GM23338 (cell line): ENCODE measurements around the gene PSPN. TPM values are rescaled to one million over a fixed set of nuclear protein-coding genes. Genes with fewer than 3 reads are reported as not detected.
A peak's percentile ranks its signal among the peaks of the same experiment; 100 is the strongest.

ENCODE experiments used
- ATAC-seq: fragments of 200-7000 bp; cut with Tn5 transposase; 3 replicates; pipeline ENCODE4 v1.9.1; 2020
- DNase-seq: peaks from one replicate; pipeline ENCODE4 v3.0.0-alpha.2; 2015; ENCODE audit warnings: low spot score
- H2AFZ ChIP-seq: fragments of 200-600 bp; sonication (generic); 2 replicates; pipeline ENCODE4 v1.8.0; 2016; ENCODE audit warnings: antibody characterized with exemption, mild to moderate bottlenecking, moderate library complexity
- H3F3A ChIP-seq: fragments of 200-600 bp; sonication (generic); replicated peaks from 2 replicates; pipeline ENCODE4 v1.8.0; 2017; ENCODE audit warnings: antibody characterized with exemption, mixed run types, low read depth
- H3K27ac ChIP-seq: fragments of 200-600 bp; sonication (generic); 2 replicates; pipeline ENCODE4 v1.6.1; 2016; ENCODE audit warnings: low read depth
- H3K27me3 ChIP-seq: fragments of 200-600 bp; sonication (generic); 2 replicates; pipeline ENCODE4 v1.8.0; 2016; ENCODE audit warnings: mild to moderate bottlenecking, mixed run types, moderate library complexity; ENCODE audit not compliant: insufficient read depth
- H3K36me3 ChIP-seq: fragments of 200-600 bp; sonication (generic); 2 replicates; pipeline ENCODE4 v1.8.0; 2016; ENCODE audit warnings: mild to moderate bottlenecking; ENCODE audit not compliant: insufficient read depth
- H3K4me1 ChIP-seq: fragments of 200-600 bp; sonication (generic); 2 replicates; pipeline ENCODE4 v1.8.0; 2016; ENCODE audit warnings: mild to moderate bottlenecking, moderate library complexity; ENCODE audit not compliant: insufficient read depth
- H3K4me2 ChIP-seq: fragments of 200-600 bp; sonication (generic); 2 replicates; pipeline ENCODE4 v1.7.1; 2017; ENCODE audit warnings: mixed run types
- H3K4me3 ChIP-seq: fragments of 200-600 bp; sonication (generic); 2 replicates; pipeline ENCODE4 v1.6.1; 2016; ENCODE audit warnings: mixed run types
- H3K79me2 ChIP-seq: fragments of 200-600 bp; sonication (generic); replicated peaks from 2 replicates; pipeline ENCODE4 v1.8.0; 2017; ENCODE audit warnings: mild to moderate bottlenecking; ENCODE audit not compliant: insufficient read depth
- H3K9me2 ChIP-seq: fragments of 200-600 bp; sonication (generic); 2 replicates; pipeline ENCODE4 v1.8.0; 2017; ENCODE audit not compliant: insufficient read depth
- H4K20me1 ChIP-seq: fragments of 200-600 bp; sonication (generic); replicated peaks from 2 replicates; pipeline ENCODE4 v1.8.0; 2017; ENCODE audit warnings: mild to moderate bottlenecking; ENCODE audit not compliant: insufficient read depth
- H3K27ac Mint-ChIP-seq: 2 replicates; pipeline ENCODE4 v1.8.0; 2020; ENCODE audit warnings: inconsistent platforms, mild to moderate bottlenecking, moderate library complexity, mixed read lengths
- H3K27me3 Mint-ChIP-seq: 3 replicates; pipeline ENCODE4 v1.8.0; 2022; ENCODE audit warnings: low read depth, mild to moderate bottlenecking, moderate library complexity, mixed read lengths, inconsistent platforms; ENCODE audit not compliant: insufficient read depth, poor library complexity
- H3K36me3 Mint-ChIP-seq: 3 replicates; pipeline ENCODE4 v1.8.0; 2021; ENCODE audit warnings: low read depth, mild to moderate bottlenecking, inconsistent platforms, moderate library complexity, mixed read lengths
- H3K4me1 Mint-ChIP-seq: 3 replicates; pipeline ENCODE4 v1.8.0; 2020; ENCODE audit warnings: mild to moderate bottlenecking, inconsistent platforms, mixed read lengths
- H3K4me3 Mint-ChIP-seq: 3 replicates; pipeline ENCODE4 v1.8.0; 2021; ENCODE audit warnings: moderate library complexity, mild to moderate bottlenecking, inconsistent platforms, mixed read lengths
- H3K9me3 Mint-ChIP-seq: 3 replicates; pipeline ENCODE4 v1.8.0; 2020; ENCODE audit warnings: moderate library complexity, mild to moderate bottlenecking, inconsistent platforms, mixed read lengths
- CREB1 ChIP-seq: fragments of 250-450 bp; sonication (Bioruptor Pico); IDR thresholded peaks from 2 replicates; pipeline ENCODE4 v1.5.0; 2020; ENCODE audit warnings: low read depth, mild to moderate bottlenecking, moderate library complexity
- ETS1 ChIP-seq: IDR thresholded peaks from 2 replicates; pipeline ENCODE4 v1.6.1; 2016; ENCODE audit warnings: antibody characterized with exemption
- EZH2 ChIP-seq: fragments of 200-600 bp; sonication (generic); IDR thresholded peaks from one replicate; pipeline ENCODE4 v1.8.0; 2017; ENCODE audit warnings: antibody characterized with exemption, mild to moderate bottlenecking, low read depth; ENCODE audit not compliant: unreplicated experiment
- EZH2phosphoT487 ChIP-seq: fragments of 200-600 bp; sonication (generic); IDR thresholded peaks from one replicate; pipeline ENCODE4 v1.8.1; 2018; ENCODE audit warnings: antibody characterized with exemption; ENCODE audit not compliant: unreplicated experiment
- JUNB ChIP-seq: IDR thresholded peaks from one replicate; pipeline ENCODE4 v1.6.1; 2016; ENCODE audit warnings: antibody characterized with exemption; ENCODE audit not compliant: unreplicated experiment
- NANOG ChIP-seq: IDR thresholded peaks from 2 replicates; pipeline ENCODE4 v1.6.1; 2016; ENCODE audit warnings: antibody characterized with exemption, borderline replicate concordance
- POLR2AphosphoS5 ChIP-seq: IDR thresholded peaks from 2 replicates; pipeline ENCODE4 v1.6.1; 2016; ENCODE audit warnings: antibody characterized with exemption, low read depth
- REST ChIP-seq: IDR thresholded peaks from one replicate; pipeline ENCODE4 v1.6.1; 2018; ENCODE audit warnings: antibody characterized with exemption; ENCODE audit not compliant: unreplicated experiment
- STAT1 ChIP-seq: IDR thresholded peaks from one replicate; pipeline ENCODE4 v1.6.1; 2016; ENCODE audit warnings: antibody characterized with exemption; ENCODE audit not compliant: unreplicated experiment
- ZNF114 ChIP-seq: fragments of 250-450 bp; sonication (Bioruptor Pico); IDR thresholded peaks from 2 replicates; pipeline ENCODE4 v1.5.0; 2020; ENCODE audit warnings: mild to moderate bottlenecking, moderate library complexity
- ZNF331 ChIP-seq: fragments of 250-450 bp; sonication (Bioruptor Pico); IDR thresholded peaks from 2 replicates; pipeline ENCODE4 v1.5.0; 2020; ENCODE audit warnings: low read depth, mild to moderate bottlenecking, moderate library complexity
- ZNF462 ChIP-seq: fragments of 250-450 bp; sonication (Bioruptor Pico); IDR thresholded peaks from 2 replicates; pipeline ENCODE4 v1.5.0; 2020; ENCODE audit warnings: mild to moderate bottlenecking, moderate library complexity
- polyA plus RNA-seq: library from polyadenylated mRNA; unstranded; fragments of >200 nt; fragmentation: Nextera tagmentation; extraction: Ambion mirVana; gene quantifications from 2 replicates; pipeline ENCODE4 v1.2.1, GENCODE V29; 2016
- total RNA-seq: library from RNA; depleted of rRNA; stranded (reverse); fragments of >200 nt; shearing (Covaris generic); gene quantifications from 2 replicates; pipeline ENCODE4 v1.2.3, GENCODE V29; 2014
- TF ChIP-seq, protein P1 (sequence below), 2 experiments: fragments of 200-600 bp in 1 of 2; sonication (generic) in 1 of 2; conservative IDR thresholded peaks; 2 replicates each; pipeline versions ENCODE4 v1.5.1 to v1.6.1; 2016 to 2017; ENCODE audit warnings: antibody characterized with exemption in 2 of 2, low read depth in 2 of 2, mild to moderate bottlenecking in 2 of 2, moderate library complexity in 1 of 2

The PSPN gene
- total and polyA plus RNA-seq, 2 experiments from 2014 or later = 0.82 to 1.2 TPM

GRCh38 chr19:6326815-6327214 is 48.9 kb downstream of the PSPN start:
- H3F3A ChIP-seq = no peaks in the 10 kb centered on the region
- DNase-seq (no peak), ATAC-seq (no peak)
- H4K20me1 ChIP-seq = no peaks in the 10 kb centered on the region
- H3K27me3 ChIP-seq = no peaks in the 10 kb centered on the region
- H3K36me3 ChIP-seq = no peaks in the 10 kb centered on the region
- no peaks in the 10 kb centered on the region for H3K4me1 ChIP-seq
- no peak for TF ChIP-seq ZNF331 (CRISPR knock-in tag)
- TF ChIP-seq EZH2phosphoT487 = no peak
- no peak for TF ChIP-seq REST
- no peak for TF ChIP-seq EZH2
- no peak for TF ChIP-seq ETS1
- TF ChIP-seq JUNB = no peak
- TF ChIP-seq, protein P1, sequence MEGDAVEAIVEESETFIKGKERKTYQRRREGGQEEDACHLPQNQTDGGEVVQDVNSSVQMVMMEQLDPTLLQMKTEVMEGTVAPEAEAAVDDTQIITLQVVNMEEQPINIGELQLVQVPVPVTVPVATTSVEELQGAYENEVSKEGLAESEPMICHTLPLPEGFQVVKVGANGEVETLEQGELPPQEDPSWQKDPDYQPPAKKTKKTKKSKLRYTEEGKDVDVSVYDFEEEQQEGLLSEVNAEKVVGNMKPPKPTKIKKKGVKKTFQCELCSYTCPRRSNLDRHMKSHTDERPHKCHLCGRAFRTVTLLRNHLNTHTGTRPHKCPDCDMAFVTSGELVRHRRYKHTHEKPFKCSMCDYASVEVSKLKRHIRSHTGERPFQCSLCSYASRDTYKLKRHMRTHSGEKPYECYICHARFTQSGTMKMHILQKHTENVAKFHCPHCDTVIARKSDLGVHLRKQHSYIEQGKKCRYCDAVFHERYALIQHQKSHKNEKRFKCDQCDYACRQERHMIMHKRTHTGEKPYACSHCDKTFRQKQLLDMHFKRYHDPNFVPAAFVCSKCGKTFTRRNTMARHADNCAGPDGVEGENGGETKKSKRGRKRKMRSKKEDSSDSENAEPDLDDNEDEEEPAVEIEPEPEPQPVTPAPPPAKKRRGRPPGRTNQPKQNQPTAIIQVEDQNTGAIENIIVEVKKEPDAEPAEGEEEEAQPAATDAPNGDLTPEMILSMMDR (conservative IDR thresholded peaks at IDR 0.05; ENCODE audit: low read depth in 2 of 2) = no peak
- no peak for TF ChIP-seq STAT1
- no peak for TF ChIP-seq CREB1 (CRISPR knock-in tag)
- TF ChIP-seq NANOG = no peak
- TF ChIP-seq ZNF114 (CRISPR knock-in tag) = no peak
- no peak for TF ChIP-seq ZNF462 (CRISPR knock-in tag)
- TF ChIP-seq POLR2AphosphoS5 = no peak
- Mint-ChIP-seq H3K4me3 (no peak overlapping the region), H3K36me3 (peaks cover 18% of the 10 kb centered on the region), H3K4me1 (no peaks in the 10 kb centered on the region), H3K9me3 (peaks cover 84% of the 10 kb centered on the region), H3K27ac (no peak overlapping the region), H3K27me3 (peaks cover 8% of the 10 kb centered on the region)
- H3K4me3 ChIP-seq = no peak overlapping the region
- no peak overlapping the region for H3K27ac ChIP-seq
- 0 out of 2 replicates have a peak overlapping the region, but pooled peaks have one; percentile 38 for H2AFZ ChIP-seq
- H3K9me2 ChIP-seq = no peaks in the 10 kb centered on the region
- H3K79me2 ChIP-seq = no peaks in the 10 kb centered on the region
- no peak overlapping the region for H3K4me2 ChIP-seq
